GM12873 (cell line): Measurements from ENCODE around the gene NOL8.

Experiments
- CTCF ChIP-seq: IDR thresholded peaks from 2 replicates; pipeline ENCODE4 v1.5.1; 2012; ENCODE audit warnings: low read depth, mild to moderate bottlenecking, moderate library complexity, low read length, control low read depth; ENCODE audit not compliant: insufficient read depth; ENCODE audit errors: missing control alignments

The NOL8 gene

GRCh38 chr9:92265154-92265553 is 60.0 kb downstream of the NOL8 start:
- TF ChIP-seq CTCF, result no peak

- TF ChIP-seq CTCF, result no peak
Measured at GRCh38 chr9:92263131-92263530, 62.0 kb downstream of the NOL8 start.

GRCh38 chr9:92257327-92257726 is 67.8 kb downstream of the NOL8 start:
- no peak for TF ChIP-seq CTCF

- no peak for TF ChIP-seq CTCF
Measured at GRCh38 chr9:92254381-92255337, 70.5 kb downstream of the NOL8 start.

GRCh38 chr9:92253656-92254055 is 71.5 kb downstream of the NOL8 start:
- TF ChIP-seq CTCF, result no peak

GRCh38 chr9:92247981-92248380 is 77.2 kb downstream of the NOL8 start:
- TF ChIP-seq CTCF, result no peak
